ENCODE data around the gene SOX8.

The SOX8 gene

GRCh38 chr16:1006781-1007180 lies 25.2 kb downstream of the SOX8 start:
- no peak for DNase-seq (ENCODE audit: low read depth in 2 of 2)

DNA sequence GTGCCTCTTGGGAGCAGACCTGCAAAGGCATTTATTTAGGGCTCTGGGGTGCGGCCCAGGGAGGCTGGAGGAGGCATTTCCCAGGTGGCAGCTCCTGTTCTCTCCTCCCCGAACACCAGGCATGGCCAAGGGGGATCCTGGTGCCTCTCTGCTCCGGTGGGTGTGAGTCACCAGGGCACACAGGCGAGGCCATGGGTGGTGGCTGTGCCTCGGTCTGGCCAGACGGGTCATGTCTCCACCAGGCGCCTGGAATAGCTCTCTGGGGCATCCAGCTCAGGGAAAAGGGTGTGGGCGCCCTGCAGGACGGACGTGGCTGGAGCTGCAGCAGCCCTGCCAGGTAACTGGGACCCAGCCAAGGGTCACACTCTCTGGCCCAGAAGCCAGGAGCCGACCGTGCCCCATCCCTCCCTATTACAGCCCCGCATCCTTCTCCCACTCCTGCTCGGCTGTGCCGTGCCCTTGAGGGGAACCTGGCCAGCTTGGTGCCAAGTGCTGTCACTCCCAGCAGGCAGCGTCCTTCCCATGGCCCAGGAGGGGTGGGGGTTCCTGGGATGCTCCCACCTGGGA lies 25.8 kb downstream of the SOX8 start:
- DNase-seq (ENCODE audit: low read depth in 2 of 2): no peak

- DNase-seq (ENCODE audit: low read depth in 2 of 2): no peak
These were observed 26.5 kb downstream of the SOX8 start for GRCh38 chr16:1008085-1008484.

- DNase-seq (ENCODE audit: low read depth in 2 of 2): no peak
These were observed 28.0 kb downstream of the SOX8 start for GRCh38 chr16:1009358-1010150.

DNA sequence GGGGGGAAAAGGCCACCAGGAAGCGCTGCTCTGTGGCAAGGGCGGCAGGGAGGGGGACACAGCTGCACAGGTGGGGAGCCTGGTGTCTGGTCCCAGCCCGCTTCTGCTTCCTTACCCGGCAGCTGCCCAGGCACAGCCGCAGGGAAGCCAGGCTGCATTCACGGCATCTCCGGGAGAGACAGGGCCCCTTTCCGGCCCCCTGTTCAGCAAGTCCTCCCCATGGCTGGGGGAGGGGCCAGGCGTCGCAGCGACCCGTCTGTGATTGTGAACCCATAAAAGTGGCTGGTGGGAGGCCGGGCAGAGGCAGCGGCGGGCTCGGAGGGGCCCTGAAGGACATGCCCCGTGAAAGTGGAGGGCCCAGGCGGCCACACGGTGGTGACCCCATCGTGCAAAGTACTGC lies 28.7 kb downstream of the SOX8 start:
- DNase-seq (ENCODE audit: low read depth in 2 of 2): no peak

GRCh38 chr16:1010815-1011214 lies 29.2 kb downstream of the SOX8 start:
- DNase-seq (ENCODE audit: low read depth in 2 of 2): no peak

GRCh38 chr16:1011316-1012082 lies 29.9 kb downstream of the SOX8 start:
- DNase-seq (ENCODE audit: low read depth in 2 of 2): no peak

GRCh38 chr16:1012135-1012534 lies 30.6 kb downstream of the SOX8 start:
- no peak for DNase-seq (ENCODE audit: low read depth in 2 of 2)

DNA sequence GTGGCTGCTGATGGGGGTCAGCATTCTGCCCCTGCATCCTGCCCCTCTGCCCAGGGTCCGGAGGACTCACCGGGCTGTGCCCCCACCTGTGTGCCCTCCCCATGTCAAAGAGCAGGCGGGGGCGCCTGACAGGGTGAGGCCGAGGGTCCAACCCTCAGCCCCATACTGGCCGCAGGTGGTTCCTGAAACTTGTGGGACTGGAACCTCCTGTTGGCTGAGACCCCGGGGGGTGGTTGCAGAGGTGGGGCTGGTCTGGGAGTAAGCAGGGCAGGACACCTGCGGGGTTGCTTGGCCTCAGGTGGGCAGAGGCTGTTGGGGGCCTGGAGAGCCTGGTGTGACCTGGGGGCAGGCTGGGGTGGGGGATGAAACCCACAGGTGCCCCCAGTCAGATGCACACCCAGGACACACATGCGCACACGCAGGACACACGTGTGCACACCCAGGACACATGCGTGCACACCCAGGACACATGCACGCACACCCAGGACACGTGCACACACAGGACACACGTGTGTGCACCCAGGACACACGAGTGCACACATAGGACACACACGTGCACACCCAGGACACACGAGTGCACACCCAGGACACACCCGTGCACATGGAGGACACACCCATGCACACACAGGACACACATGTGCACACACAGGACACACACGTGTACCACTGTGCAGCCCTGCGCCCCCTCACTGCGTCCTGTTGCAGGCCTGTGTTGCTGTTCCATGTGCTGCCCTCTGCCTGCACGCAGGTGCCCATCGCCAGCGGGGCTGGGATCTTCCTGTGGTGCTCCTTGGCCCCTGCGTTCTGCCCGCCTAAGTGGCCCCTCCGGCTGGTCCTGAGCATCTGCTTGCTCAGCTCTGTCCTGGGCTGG lies 31.4 kb downstream of the SOX8 start:
- no peak for DNase-seq (ENCODE audit: low read depth in 2 of 2)

GRCh38 chr16:1013593-1013900 lies 32.0 kb downstream of the SOX8 start:
- DNase-seq (ENCODE audit: low read depth in 2 of 2): no peak

- no peak for DNase-seq (ENCODE audit: low read depth in 2 of 2)
These were observed 32.7 kb downstream of the SOX8 start for GRCh38 chr16:1014221-1014620.

- DNase-seq (ENCODE audit: low read depth in 2 of 2): no peak
These were observed 33.4 kb downstream of the SOX8 start for GRCh38 chr16:1014771-1015495.

DNA sequence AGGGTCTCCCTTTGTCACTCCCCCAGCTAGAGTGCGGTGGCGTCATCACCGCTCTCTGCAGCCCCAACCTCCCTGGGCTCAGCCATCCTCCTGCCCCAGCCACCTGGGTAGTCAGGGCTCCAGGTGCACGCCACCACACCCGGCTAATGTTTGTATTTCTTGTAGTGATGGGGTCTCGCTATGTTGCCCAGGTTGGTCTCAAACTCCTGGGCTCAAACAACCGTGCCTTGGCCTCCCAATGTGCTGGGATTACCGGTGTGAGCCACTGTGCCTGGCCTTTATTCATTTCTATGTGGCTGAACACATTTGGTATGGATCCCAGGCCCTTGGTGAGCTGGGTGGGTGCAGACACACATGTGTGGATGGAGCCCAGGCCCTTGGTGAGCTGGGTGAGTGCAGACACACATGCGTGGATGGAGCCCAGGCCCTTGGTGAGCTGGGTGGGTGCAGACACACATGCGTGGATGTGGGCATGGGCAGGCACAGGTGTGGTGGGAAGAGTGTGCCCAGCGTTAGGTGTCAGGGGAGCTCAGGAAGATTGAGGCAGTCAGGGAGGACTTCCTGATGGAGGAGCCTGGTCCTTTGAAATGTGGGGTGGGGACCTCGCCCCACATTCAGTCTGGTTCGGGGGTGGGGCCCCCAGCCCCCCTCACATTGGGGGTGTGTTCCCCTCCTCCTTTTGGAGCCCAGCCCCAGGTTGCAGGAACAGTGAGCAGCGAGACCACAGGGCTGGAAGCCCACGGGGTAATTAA lies 37.1 kb downstream of the SOX8 start:
- no peak for DNase-seq (ENCODE audit: low read depth in 2 of 2)

- DNase-seq (ENCODE audit: low read depth in 2 of 2): no peak
These were observed 37.9 kb downstream of the SOX8 start for GRCh38 chr16:1019231-1020090.

GRCh38 chr16:1020091-1020399 lies 38.5 kb downstream of the SOX8 start:
- no peak for DNase-seq (ENCODE audit: low read depth in 2 of 2)

- no peak for DNase-seq (ENCODE audit: low read depth in 2 of 2)
These were observed 39.0 kb downstream of the SOX8 start for GRCh38 chr16:1020591-1020990.

DNA sequence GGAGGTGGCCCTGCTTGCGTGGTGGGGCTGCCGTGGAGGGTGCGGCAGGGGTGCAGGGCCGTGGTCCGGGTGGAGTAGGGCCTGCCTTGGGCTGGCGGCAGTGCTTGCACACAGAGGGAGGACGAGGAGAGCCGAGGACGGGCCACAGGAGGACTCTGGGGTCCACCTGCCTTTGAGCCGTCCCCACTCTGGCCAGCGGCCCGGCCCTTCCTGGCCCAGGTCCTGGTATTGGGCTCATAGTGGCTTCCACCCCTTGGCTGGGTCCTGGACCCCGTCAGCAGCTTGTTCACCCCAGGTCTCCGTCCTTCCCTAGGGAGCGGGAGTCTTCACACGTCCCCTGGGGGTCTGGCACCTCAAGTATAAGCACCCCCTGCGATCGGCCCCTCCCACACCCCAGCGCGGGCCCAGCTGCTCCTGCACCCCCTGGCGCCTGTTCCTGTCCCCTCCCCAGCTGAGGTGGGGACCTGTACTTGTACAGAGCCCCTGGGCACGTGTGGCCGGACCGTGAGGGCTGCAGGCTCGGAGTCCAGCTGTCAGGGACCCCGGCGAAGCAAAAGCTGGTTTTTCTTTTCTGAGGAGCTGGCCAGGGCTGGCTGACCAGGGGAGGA lies 40.1 kb downstream of the SOX8 start:
- no peak for DNase-seq (ENCODE audit: low read depth in 2 of 2)

DNA sequence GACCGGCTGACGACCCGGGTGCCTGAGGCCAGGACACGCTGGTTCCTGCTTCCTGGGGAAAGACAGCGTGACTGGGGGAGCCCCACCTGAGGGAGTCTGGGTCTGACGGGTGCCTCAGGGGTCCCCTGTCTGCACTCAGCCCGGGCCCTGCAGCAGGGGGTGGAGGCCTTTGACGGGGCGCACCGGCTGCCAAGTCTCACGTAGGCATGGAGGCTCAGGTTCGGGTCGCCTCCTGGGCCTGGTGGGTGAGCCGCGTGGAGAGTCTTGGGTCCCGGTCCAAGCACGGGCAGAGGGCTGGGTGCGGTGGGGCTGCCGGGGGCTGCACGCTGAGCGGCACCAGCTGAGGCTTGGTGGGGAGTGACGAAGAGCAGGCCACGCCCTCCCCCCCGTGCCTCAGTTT lies 40.9 kb downstream of the SOX8 start:
- DNase-seq (ENCODE audit: low read depth in 2 of 2): no peak

DNA sequence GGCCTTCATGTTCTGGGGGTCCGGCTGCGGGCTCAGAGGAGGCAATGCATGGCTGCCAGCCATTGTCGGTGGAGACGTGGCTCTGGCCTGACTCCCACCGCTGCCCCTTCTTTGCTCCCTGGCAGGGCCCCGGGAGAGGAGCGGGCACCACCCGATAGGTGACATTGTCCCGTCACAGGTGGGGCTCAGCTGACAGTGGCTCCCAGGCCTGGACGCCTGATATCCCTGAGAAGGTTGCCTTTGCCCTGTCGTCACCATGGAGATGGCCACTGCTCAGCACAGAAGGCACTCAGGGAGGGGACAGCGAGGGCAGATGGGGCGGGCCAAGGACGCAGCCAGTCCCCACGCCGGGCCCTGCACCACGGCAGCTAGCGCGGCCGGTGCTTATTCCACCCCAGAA lies 42.6 kb downstream of the SOX8 start:
- no peak for DNase-seq (ENCODE audit: low read depth in 2 of 2)

Measured in fibroblast of skin of left quadriceps (primary cell).